Psoas muscle (tissue), 8 donors: ENCODE data around the gene CALHM3. TPM values are rescaled to one million over a fixed set of nuclear protein-coding genes. Genes with fewer than 3 reads are reported as not detected.

ENCODE experiments used
- ATAC-seq, 4 donors: fragments of 200-7000 bp; cut with Tn5 transposase; one replicate each; pipeline ENCODE4 v1.9.1; 2020; ENCODE audit warnings: moderate library complexity in 3 of 4, mild to moderate bottlenecking in 2 of 4
- DNase-seq, 2 donors: peaks; one replicate each; pipeline ENCODE4 v3.0.0-alpha.2; 2020
- H3K27ac ChIP-seq: fragments of 200-600 bp; one replicate; pipeline ENCODE4 v1.8.0; 2022
- H3K27me3 ChIP-seq, 3 donors: fragments of 200-600 bp in 1 of 3; one replicate each; pipeline versions ENCODE4 v1.6.1 to v1.8.0; 2013 to 2022; ENCODE audit warnings: low read length in 2 of 3, mild to moderate bottlenecking in 2 of 3, moderate library complexity in 1 of 3; ENCODE audit not compliant: insufficient read depth in 3 of 3
- H3K36me3 ChIP-seq, 2 donors: fragments of 200-600 bp in 1 of 2; one replicate each; pipeline versions ENCODE4 v1.6.1 to v1.8.0; 2013 to 2022; ENCODE audit warnings: low read depth in 1 of 2, mild to moderate bottlenecking in 1 of 2, moderate library complexity in 1 of 2; ENCODE audit not compliant: insufficient read depth in 1 of 2
- H3K4me1 ChIP-seq: fragments of 200-600 bp; one replicate; pipeline ENCODE4 v1.8.0; 2022
- H3K4me3 ChIP-seq: fragments of 200-600 bp; one replicate; pipeline ENCODE4 v1.8.0; 2022; ENCODE audit warnings: mild to moderate bottlenecking
- H3K9me3 ChIP-seq: fragments of 200-600 bp; one replicate; pipeline ENCODE4 v1.8.0; 2022
- WGBS, 3 donors: extraction: QIAGEN DNeasy Blood & Tissue Kit; methylation state at CpG; one replicate each; pipeline versions ENCODE4 v1.1.6 to v1.1.7; 2013; 5-methylcytosine and 5-hydroxymethylcytosine counted together
- intact Hi-C, 2 donors: fragments of 100-400 bp; cut with DNase I; formaldehyde crosslinking; loops; one replicate each; pipeline versions ENCODE4 v1.11.0 to v1.14.2; 2022
- polyA plus RNA-seq, 3 donors: library from polyadenylated mRNA; stranded (reverse); fragments of 200-250 nt; gene quantifications; one replicate each; pipeline ENCODE4 v1.2.3, GENCODE V29; 2013
- total RNA-seq, 4 donors: library from RNA; stranded (reverse); fragmentation: NEBNext Ultra II Directional in 2 of 4; extraction: Animal tissue kit (Norgen Biotek cat#: 25700) in 2 of 4; gene quantifications; one replicate each; pipeline versions ENCODE4 v1.2.1 to v1.2.4, GENCODE V29; 2021 to 2023
- TF ChIP-seq, protein P1 (sequence below): fragments of 200-600 bp; IDR thresholded peaks from one replicate; pipeline ENCODE4 v1.8.0; 2022; ENCODE audit warnings: antibody characterized with exemption
- donor health status: healthy with polysubstance abuse.
- donor health status: DM: no; HTN: no; CAD: no; lungs with moderate emphysema.
- donor health status: Bipolar disorder and iron deficiency.
- donor health status: healthy.
- donor health status: DM: yes; HTN: yes; CAD: no.
- donor health status: DM: no; HTN: no; CAD: no.
- donor health status: DM: no; HTN: no; CAD: no.
- donor health status: DM: yes; HTN: yes; CAD: no.

CALHM3 gene
- total and polyA plus RNA-seq, 7 donors = not detected

DNA sequence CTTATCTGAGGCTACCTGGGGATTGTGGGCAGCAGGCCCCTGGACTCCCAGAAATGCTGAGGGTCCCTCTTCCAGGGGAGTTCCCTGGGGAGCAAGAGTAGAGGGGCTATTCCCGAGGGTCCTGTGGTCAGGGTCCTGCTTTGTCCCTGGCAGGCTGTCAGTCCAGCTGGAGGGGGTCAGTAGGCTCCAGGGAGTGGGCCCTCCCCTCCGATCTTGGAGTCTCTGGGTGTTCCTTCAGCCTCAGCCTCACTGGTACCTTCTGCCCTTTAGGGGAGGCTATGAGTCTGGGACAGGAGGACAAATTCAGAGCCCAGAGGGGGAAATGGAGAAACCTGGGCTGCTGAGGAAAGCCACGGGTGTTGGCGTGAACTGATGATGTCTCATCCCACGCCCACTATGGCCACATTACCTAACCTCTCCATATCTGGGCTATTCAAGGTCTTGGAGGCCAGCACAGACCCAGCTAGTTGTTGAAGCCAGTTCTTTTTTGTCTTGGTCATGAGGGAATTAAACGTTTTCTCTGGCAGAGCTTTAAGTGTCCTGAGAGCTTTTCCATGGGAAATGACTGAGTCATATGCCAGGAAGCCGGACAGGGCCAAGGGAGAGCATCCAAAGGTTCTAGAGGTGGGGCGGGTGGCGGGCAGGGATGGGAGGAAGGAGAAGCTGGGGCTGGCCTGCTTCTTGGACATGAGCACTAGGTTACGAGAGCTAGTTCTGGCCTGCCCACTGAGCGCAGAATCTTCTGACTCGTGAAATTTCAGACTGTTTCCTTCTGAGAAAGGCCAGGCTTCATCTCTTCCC is 33.1 kb downstream of the CALHM3 start:
- DNase-seq = peak; percentile 87 to 91
- Histone ChIP-seq H3K4me1 (peaks cover 26% of the 10 kb centered on the region), H3K36me3 (peaks cover 10 to 88% of the 10 kb centered on the region in 2 donors), H3K27me3 (no peaks in the 10 kb centered on the region), H3K27ac (peak overlapping the region; percentile 69), H3K4me3 (no peak overlapping the region), H3K9me3 (no peaks in the 10 kb centered on the region)
- peak; percentile 20 to 62 (median 58) for ATAC-seq
- intact Hi-C loops = loop anchor here in 1 of 2 donors (5.0 kb wide), 1 partner anchor 649 kb away; no protein-coding TSS in a partner anchor
- 53 to 60% (median 57%) methylated on average over 12 of the region's 12 CpGs for WGBS, 3 donors
- TF ChIP-seq, protein P1, sequence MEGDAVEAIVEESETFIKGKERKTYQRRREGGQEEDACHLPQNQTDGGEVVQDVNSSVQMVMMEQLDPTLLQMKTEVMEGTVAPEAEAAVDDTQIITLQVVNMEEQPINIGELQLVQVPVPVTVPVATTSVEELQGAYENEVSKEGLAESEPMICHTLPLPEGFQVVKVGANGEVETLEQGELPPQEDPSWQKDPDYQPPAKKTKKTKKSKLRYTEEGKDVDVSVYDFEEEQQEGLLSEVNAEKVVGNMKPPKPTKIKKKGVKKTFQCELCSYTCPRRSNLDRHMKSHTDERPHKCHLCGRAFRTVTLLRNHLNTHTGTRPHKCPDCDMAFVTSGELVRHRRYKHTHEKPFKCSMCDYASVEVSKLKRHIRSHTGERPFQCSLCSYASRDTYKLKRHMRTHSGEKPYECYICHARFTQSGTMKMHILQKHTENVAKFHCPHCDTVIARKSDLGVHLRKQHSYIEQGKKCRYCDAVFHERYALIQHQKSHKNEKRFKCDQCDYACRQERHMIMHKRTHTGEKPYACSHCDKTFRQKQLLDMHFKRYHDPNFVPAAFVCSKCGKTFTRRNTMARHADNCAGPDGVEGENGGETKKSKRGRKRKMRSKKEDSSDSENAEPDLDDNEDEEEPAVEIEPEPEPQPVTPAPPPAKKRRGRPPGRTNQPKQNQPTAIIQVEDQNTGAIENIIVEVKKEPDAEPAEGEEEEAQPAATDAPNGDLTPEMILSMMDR = no peak

DNA sequence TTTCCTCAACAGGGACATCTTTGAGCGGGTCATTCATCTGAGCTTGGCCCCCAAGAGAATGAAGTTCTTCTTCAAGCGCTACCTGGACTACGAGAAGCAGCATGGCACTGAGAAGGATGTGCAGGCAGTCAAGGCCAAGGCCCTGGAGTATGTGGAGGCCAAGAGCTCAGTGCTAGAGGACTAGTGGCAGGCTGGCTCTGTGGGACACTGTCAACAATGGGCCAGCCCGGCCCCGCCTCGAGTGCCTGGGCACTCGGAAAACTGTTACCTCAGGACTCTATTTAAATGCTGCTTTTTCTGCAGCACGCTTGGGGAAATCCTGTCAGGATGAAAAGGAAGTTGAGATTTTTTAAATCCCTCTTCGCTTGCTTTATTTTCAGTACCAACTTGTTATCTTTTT is 33.7 kb downstream of the CALHM3 start:
- Histone ChIP-seq H3K27me3 (no peaks in the 10 kb centered on the region), H3K27ac (peak overlapping the region; percentile 69), H3K36me3 (peaks cover 10 to 94% of the 10 kb centered on the region in 2 donors), H3K4me3 (no peak overlapping the region), H3K9me3 (no peaks in the 10 kb centered on the region), H3K4me1 (peaks cover 23% of the 10 kb centered on the region)
- no peak for DNase-seq
- TF ChIP-seq, protein P1 = no peak
- 76 to 81% (median 80%) methylated on average over 9 of the region's 9 CpGs for WGBS, 3 donors
- no peak for ATAC-seq
- intact Hi-C loops = loop anchor here in 1 of 2 donors (5.0 kb wide), 1 partner anchor 648 kb away; no protein-coding TSS in a partner anchor

- no peak for ATAC-seq
- 57 to 78% (median 66%) methylated on average over 10 of the region's 10 CpGs for WGBS, 3 donors
- Histone ChIP-seq H3K27me3 (no peaks in the 10 kb centered on the region), H3K36me3 (peaks cover 10 to 99% of the 10 kb centered on the region in 2 donors), H3K9me3 (no peaks in the 10 kb centered on the region), H3K4me3 (no peak overlapping the region), H3K4me1 (peaks cover 16% of the 10 kb centered on the region), H3K27ac (no peak overlapping the region)
- intact Hi-C loops = no loop called here
- TF ChIP-seq, protein P1 = no peak
- no peak for DNase-seq
These were observed 34.6 kb downstream of the CALHM3 start for GRCh38 chr10:103444478-103444877.

GRCh38 chr10:103443475-103444185 is 35.4 kb downstream of the CALHM3 start:
- Histone ChIP-seq H3K4me3 (no peak overlapping the region), H3K36me3 (peaks cover 14 to 100% of the 10 kb centered on the region in 2 donors), H3K27me3 (no peaks in the 10 kb centered on the region), H3K4me1 (peaks cover 14% of the 10 kb centered on the region), H3K27ac (peak overlapping the region; percentile 21), H3K9me3 (no peaks in the 10 kb centered on the region)
- 80 to 85% (median 81%) methylated on average over 23 of the region's 23 CpGs for WGBS, 3 donors
- TF ChIP-seq, protein P1 = no peak
- ATAC-seq (no peak), DNase-seq (no peak)
- intact Hi-C loops = no loop called here
